Stomach (tissue), 4 donors: ENCODE data around the gene CDK7.

Experiments
- EP300 ChIP-seq: sonication (generic); formaldehyde crosslinking; IDR thresholded peaks from one replicate; pipeline ENCODE4 v1.6.1; 2017; ENCODE audit warnings: antibody characterized with exemption
- POLR2A ChIP-seq, 4 donors: fragments of 450-650 bp; IDR thresholded peaks; one replicate each; pipeline ENCODE4 v1.6.1; 2016; ENCODE audit warnings: antibody characterized with exemption in 4 of 4, control low read depth in 2 of 4, mild to moderate bottlenecking in 1 of 4, moderate library complexity in 1 of 4
- TF ChIP-seq, protein P1 (sequence below), 7 experiments: fragments of 450-650 bp in 4 of 7; fragments of 200-600 bp in 3 of 7; sonication (generic) in 3 of 7; IDR thresholded peaks; one replicate each; pipeline ENCODE4 v1.5.1; 2016 to 2019; ENCODE audit warnings: antibody characterized with exemption in 7 of 7, control low read depth in 2 of 7, mild to moderate bottlenecking in 1 of 7

DNA sequence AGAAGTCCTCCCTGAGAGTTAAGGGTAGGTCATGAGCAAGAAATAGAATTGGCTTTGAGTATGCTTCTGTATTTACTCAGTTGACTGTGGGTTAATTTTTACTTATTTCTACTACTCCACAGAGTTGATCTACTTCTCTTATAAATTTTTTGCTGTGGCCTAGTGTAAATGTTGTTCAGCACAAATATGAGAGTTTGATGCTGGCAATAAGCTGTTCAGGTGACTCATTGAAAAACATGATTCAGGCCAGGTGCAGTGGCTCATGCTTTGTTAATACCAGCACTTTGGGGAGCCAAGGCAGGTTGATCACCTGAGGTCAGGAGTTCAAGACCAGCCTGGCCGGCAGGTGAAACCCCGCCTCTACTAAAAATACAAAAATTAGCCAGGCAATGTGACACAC, 4.5 kb upstream of the CDK7 start:
- TF ChIP-seq POLR2A (IDR thresholded peaks at IDR 0.05): no peak
- TF ChIP-seq, protein P1, sequence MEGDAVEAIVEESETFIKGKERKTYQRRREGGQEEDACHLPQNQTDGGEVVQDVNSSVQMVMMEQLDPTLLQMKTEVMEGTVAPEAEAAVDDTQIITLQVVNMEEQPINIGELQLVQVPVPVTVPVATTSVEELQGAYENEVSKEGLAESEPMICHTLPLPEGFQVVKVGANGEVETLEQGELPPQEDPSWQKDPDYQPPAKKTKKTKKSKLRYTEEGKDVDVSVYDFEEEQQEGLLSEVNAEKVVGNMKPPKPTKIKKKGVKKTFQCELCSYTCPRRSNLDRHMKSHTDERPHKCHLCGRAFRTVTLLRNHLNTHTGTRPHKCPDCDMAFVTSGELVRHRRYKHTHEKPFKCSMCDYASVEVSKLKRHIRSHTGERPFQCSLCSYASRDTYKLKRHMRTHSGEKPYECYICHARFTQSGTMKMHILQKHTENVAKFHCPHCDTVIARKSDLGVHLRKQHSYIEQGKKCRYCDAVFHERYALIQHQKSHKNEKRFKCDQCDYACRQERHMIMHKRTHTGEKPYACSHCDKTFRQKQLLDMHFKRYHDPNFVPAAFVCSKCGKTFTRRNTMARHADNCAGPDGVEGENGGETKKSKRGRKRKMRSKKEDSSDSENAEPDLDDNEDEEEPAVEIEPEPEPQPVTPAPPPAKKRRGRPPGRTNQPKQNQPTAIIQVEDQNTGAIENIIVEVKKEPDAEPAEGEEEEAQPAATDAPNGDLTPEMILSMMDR (IDR thresholded peaks at IDR 0.05): no peak
- no peak for TF ChIP-seq EP300
